ENCODE measurements around the gene MUC5B. TPM values are rescaled to one million over a fixed set of nuclear protein-coding genes. Genes with fewer than 3 reads are reported as not detected.

Gene MUC5B, protein sequence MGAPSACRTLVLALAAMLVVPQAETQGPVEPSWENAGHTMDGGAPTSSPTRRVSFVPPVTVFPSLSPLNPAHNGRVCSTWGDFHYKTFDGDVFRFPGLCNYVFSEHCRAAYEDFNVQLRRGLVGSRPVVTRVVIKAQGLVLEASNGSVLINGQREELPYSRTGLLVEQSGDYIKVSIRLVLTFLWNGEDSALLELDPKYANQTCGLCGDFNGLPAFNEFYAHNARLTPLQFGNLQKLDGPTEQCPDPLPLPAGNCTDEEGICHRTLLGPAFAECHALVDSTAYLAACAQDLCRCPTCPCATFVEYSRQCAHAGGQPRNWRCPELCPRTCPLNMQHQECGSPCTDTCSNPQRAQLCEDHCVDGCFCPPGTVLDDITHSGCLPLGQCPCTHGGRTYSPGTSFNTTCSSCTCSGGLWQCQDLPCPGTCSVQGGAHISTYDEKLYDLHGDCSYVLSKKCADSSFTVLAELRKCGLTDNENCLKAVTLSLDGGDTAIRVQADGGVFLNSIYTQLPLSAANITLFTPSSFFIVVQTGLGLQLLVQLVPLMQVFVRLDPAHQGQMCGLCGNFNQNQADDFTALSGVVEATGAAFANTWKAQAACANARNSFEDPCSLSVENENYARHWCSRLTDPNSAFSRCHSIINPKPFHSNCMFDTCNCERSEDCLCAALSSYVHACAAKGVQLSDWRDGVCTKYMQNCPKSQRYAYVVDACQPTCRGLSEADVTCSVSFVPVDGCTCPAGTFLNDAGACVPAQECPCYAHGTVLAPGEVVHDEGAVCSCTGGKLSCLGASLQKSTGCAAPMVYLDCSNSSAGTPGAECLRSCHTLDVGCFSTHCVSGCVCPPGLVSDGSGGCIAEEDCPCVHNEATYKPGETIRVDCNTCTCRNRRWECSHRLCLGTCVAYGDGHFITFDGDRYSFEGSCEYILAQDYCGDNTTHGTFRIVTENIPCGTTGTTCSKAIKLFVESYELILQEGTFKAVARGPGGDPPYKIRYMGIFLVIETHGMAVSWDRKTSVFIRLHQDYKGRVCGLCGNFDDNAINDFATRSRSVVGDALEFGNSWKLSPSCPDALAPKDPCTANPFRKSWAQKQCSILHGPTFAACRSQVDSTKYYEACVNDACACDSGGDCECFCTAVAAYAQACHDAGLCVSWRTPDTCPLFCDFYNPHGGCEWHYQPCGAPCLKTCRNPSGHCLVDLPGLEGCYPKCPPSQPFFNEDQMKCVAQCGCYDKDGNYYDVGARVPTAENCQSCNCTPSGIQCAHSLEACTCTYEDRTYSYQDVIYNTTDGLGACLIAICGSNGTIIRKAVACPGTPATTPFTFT (N-terminal part only)
- 1.2 to 6.5 TPM (median 3.8 TPM) in 5 replicates for total RNA-seq (2022; extraction: Qiagen RNA extraction; ENCODE audit: low read depth)

DNA sequence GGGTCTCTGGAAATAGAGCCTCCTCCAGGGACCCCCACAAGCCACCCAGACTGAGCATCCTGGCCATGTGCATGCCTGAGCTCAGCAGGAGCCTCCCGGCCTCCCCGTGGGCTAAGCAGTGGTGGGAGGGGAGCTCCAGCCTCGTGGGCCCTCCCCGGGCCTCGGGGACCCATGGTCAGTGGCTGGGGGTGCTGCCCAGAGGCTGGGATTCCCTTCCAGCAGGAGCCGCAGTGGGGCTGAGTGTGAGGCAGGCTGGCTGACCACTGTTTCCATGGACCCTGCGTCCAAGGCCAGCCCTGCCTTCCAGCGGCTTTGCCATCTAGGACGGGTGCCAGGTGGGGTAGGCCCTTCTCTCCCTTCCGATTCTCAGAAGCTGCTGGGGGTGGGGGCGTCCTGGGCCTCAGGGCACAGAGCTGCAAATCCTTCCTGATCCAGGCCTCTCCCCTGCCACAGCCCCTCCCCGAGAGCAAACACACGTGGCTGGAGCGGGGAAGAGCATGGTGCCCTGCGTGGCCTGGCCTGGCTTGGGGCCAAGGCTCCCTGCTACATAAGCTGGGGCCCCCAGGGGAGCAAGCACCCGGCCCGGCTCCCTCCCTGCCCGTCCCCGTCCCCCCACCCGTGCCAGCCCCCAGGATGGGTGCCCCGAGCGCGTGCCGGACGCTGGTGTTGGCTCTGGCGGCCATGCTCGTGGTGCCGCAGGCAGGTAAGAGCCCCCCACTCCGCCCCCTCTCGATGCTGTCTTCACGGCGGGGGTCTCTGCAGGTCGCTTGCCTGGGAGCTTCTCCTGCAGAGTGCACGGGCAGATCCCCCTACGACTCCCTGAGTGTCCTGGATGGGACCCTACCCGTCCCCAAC lies at the start of gene MUC5B:
MUC5B (plus strand) TSS at position 576 of the 855 bp plus-strand sequence; CDS start at position 634, 58 bp downstream.

DNA sequence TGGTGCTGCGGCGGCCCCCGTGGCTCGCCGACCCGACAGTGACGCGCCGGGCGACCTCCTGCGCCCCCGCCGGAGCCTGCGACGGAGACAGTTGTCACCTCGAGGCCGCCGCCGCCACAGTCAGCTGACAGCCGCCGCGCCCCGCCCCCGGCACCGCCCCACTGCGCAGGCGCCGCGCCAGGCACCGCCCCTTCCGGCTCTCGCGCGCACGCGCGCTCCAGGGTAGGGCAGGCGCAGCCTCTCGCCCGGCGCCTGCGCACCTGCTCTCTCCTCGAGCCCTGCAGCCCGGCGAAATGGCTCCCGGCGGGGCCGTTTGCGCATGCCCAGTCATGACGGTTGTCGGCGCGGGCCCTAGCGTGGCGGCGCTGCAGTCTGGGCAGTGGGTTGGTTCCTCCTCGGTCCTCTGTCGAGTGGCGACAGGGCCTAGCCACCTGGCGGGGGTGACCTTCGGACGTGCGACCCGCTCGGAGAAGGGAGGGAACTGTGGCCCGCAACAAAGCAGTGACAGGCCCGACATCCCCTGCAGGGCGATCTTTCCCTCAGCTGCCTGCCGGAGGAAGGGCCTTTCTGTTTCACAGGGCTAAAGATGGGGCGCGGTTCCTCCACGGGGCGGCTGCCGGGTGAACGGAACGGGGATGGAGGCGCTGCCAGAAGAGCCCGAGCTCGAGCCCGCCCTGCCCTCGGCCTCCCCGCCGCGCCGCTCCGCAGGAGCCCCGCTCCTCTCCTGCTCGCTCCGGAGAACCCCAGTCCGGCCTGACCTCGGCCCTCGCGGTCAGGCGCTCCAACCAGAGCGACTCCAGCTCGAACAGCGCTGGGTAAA lies 86.8 kb downstream of the MUC5B start, which contains the start of gene TOLLIP:
TOLLIP (minus strand) TSS at position 135 of the 820 bp plus-strand sequence; CDS start at position 1, 134 bp downstream.

Other genes starting within 250 kb of the MUC5B start
- 0.30 TPM in 1 of 5 replicates, not detected in the others for gene MUC6, start 186.3 kb upstream of the MUC5B start, total RNA-seq (2022; extraction: Qiagen RNA extraction; ENCODE audit: low read depth)
- gene MUC2, start 148.2 kb upstream of the MUC5B start, total RNA-seq (2022; extraction: Qiagen RNA extraction; ENCODE audit: low read depth) = 0.26 to 0.59 TPM (median 0.36 TPM) in 5 replicates
- 0.79 to 3.9 TPM (median 2.7 TPM) in 5 replicates for gene MUC5AC, start 65.1 kb upstream of the MUC5B start, total RNA-seq (2022; extraction: Qiagen RNA extraction; ENCODE audit: low read depth)
- gene TOLLIP, start 86.6 kb downstream of the MUC5B start, total RNA-seq (2022; extraction: Qiagen RNA extraction; ENCODE audit: low read depth) = 26.9 to 61.1 TPM (median 52.5 TPM) in 5 replicates
- gene BRSK2, start 166.9 kb downstream of the MUC5B start, total RNA-seq (2022; extraction: Qiagen RNA extraction; ENCODE audit: low read depth) = 6.5 to 7.9 TPM (median 6.9 TPM) in 5 replicates

All from A549 treated with ZK216348 at 1 μM for 4 hours (cell line).